NCI-H146 treated with DMSO at 0.1 percent for 48 hours (cell line): Measurements from ENCODE around the gene PGAM5.
"Not testable (repeated sequence)": the region's sequence is repeated elsewhere in the genome, so short reads cannot be mapped to it uniquely, and the experiment has no call there.

Source experiments
- DNase-seq: peaks from one replicate; lab custom pipeline; 2025; ENCODE audit not compliant: unreplicated experiment; lab: John Stamatoyannopoulos, UW

PGAM5 gene

DNA sequence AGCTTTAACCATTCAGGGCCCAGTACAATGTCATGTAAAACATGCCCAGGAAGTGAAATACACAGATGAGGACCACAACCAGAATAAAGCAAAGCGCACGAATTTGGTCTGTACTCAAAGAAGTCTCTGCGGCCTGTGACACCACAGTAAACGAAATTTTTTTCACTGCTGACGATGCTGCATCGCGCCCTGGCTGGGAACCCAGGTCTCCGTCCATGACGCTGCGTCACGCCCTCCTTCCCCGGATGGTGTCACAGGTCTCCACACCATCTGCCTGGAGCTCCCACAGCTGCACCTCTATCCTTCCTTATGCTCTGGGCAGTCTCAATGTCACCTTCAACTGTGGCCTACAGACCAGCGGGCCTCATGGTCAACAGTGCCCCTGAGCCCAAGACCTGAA lies 33.2 kb downstream of the PGAM5 start:
- no peak for DNase-seq

DNA sequence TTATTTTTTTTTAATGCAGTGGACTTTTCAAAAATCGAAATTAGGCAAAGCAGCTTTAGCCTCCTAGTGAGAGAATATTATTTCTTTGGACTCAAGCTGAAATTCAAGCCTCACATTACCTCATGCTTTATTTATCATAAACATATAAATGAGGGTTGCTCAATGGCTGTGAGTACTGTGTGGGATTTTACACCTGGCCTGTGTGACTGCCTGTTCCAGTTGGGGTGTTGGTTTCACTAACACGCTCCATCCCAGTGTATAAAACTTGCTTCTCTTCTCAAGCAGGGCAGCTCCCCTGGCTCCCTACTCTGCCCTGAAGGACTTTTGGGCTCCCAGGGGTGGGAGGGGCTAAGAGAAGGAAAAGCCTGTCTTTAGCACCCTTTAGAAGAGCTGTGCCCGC lies 36.0 kb downstream of the PGAM5 start:
- DNase-seq, result no peak

DNA sequence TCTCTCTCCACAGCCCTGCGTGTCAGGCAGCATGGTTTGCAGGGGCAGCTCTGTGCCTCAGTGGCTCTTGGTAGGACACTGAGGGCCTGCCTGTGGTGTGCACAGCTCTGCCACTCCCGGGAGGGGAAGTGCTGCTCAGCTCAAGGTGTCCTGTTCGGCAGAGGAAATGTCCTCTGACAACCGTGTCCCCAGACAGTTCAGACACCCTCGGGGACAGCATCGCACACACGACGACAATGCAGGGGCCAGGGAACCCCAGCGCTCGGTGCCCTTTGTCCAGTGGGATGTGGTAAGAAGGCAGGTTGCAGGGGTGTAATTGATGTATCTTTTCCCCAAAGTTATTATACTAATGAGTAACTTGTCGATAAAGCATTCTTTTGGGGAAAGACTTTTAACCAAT lies 36.8 kb downstream of the PGAM5 start:
- no peak for DNase-seq

DNA sequence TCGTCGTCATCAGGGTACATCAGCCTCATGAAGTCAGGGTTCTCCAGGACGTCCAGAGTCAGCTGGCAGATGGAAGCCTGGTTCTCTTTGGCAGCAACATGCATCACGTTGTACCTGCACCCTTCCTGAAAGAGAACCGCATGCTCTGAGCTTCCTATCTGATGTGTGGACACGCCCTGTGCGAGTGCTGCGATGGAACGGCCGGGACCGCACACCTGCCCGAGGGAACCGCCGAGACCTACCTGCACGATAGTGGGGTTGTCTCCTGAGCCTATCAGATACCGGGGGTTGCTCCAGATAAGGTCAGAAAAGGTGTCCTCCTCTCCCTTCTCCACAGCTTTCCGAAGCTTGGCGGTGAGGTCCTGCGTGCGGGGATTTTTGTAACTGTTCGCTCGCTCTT lies 37.3 kb downstream of the PGAM5 start:
- DNase-seq, result no peak

DNA sequence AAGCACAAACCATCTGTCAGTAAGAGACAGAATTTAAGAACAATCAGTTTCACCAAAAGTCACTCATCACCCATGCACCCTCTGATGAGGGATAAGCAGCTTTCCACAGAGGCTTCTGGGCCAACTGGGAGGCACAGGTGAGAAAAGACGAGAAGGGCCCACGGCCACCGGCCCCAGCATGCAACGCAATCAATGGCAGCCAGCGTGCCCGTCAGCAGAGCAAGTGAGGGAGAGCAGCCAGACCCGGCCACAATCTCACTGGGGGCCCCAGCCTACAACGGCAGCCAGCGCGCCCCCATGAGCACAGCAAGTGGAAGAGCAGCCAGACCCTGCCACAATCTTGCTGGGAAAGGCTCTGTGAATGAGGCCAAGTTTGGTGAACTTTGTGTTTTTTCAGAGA lies 37.7 kb downstream of the PGAM5 start:
- no peak for DNase-seq

DNA sequence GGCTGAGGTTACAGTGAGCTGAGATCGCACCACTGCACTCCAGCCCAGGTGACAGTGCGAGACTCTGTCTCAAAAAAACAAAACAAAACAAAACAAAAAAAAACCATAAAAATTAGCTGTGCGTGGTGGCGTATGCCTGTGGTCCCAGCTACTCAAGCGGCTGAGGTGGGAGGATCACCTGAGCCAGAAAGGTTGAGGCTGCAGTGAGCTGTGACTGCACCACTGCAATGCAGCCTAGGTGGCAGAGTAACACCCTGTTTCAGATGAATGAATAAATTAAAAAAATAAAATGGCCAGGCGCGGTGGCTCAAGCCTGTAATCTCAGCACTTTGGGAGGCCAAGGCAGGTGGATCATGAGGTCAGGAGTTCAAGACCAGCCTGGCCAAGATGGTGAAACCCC lies 43.0 kb downstream of the PGAM5 start:
- DNase-seq, result not testable (repeated sequence)

DNA sequence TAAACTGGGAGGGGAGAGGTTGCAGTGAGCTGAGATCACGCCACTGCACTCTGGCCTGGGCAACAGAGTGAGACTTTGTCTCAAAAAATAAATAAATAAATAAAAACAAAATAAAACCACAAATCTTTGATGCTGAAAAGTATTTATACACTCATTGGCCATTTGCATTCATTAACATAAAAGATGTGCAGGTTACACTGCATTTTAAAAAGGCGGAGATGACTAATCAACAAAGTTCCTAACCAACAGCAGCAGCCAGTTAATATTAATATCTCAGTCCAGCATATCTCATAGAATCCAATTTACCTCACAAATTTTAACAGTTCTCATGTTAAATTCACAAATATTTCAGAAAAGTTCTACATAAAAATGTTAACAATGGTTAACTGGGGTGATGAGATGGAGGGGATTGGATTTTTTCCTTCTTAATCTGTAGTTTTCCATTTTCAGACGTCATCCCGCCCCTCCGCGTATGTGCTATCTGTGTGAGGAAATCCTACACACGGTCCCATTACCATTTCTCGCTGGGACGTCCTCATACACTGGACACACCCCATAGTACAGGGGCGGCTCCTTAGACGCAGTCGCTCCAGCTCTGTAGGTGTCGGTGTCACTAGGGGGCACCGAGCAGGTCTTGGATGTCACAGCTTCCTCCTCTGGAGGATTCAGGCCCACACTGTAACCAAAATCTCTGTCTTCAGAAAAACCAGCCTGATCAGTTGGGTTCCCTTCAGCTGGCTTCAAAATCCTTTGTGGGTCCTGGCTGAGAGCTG lies 43.7 kb downstream of the PGAM5 start:
- DNase-seq, result no peak

DNA sequence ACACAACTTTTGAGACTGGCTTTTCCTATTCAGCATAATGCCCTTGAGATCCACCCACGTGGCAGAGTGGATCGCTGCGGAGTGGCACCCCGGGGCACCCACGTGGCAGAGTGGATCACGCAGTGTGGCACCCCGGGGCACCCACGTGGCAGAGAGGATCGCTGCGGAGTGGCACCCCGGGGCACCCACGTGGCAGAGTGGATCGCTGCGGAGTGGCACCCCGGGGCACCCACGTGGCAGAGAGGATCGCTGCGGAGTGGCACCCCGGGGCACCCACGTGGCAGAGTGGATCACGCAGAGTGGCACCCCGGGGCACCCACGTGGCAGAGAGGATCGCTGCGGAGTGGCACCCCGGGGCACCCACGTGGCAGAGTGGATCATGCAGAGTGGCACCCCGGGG lies 48.2 kb downstream of the PGAM5 start:
- DNase-seq, result not testable (repeated sequence)

DNA sequence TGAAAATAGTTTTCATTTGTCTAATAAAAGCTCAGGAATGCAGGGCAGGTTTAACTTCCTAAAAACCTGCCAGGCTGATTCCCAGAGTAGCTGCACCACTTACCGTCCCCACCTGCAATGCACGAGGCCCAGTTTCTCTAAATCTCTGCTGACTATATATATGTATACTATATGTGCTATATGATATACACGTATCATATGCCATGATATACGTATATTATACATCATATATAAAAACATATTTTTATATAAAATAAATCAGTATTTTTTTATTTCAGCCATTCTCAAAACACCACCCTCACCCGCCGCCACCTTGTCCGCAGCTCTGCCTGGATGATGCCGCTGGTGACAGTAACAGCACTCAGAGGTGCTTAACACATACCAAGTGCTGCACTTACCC lies 48.7 kb downstream of the PGAM5 start:
- no peak for DNase-seq

DNA sequence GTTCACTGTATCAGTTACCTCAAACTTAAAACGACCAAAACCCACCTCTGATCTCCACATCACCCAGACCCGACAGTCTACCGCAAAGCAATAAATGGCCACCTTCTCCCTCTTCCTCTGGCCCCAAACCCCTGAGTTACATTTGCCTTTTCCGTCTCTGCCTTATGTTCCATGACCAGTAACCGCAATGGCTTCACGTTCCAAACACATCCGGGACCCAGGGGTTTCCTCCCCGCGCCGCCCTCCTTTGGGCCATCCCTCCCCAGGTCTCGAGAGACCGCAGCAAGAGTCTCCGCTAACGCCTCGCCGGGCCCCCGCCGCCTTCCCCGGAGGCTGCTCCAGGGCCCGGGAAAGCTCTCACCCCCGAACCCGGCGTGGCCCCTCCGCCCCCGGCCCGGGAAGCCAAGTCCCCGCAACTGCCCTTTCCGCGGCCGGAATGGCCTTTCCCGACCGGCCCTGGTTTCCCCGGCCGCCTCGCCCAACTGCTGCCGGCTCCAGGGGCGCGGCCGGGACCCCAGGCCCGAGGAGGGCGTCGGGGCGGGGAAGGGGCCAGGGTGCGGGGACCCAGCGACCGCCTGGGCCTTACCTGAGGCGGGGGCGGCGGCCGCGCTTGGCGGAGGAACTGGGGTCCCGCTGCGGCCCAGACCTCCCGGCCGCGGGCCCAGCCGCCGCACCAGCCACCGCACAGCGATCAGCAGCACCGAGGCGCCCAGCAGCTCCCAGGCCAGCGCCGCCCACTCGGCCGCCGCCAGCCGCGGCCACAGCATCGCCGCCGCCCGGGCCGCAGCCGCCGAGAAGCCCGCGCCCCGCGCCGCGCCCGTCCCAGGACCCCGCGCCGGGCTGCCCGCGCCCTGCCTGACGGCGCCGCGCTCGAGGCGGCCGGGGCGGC lies 50.6 kb downstream of the PGAM5 start, which contains the start of gene ANKLE2:
TSS of gene ANKLE2 (minus strand) at position 801 of the 889 bp plus-strand sequence. CDS start at position 767, 34 bp downstream.
- peak; percentile 8 for DNase-seq

DNA sequence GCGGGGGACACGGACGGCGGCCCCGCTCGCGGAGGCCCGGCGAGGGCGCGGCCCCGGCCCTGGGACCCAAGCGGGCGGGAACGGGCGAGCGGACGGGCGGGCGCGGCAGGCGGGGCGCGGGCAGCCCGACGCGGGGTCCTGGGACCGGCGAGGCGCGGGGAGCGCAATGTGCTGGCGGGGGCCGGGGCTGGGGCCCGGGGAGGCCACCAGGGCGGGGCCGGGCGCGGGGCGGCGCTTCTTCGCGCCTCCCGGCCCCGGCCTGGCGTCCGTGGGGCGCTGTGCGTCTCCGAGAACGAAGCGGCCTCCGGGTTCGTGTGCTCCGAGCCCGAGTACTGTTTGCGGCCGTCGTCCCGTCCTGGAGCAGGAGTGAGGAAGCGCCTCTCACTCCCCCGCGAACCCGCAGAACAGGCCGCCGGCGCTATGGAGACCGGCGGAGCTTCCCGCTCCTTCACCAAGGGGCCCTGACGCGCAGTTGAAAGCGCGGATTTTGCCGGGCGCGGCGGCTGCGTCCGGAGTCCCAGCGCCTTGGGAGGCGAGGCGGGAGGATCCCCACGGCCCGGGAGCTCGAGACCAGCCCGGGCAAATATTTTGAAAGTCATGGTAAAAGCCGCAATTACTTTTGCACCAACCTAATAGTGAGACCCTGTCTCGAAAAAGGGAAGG lies 51.4 kb downstream of the PGAM5 start:
- DNase-seq, result peak; percentile 50

DNA sequence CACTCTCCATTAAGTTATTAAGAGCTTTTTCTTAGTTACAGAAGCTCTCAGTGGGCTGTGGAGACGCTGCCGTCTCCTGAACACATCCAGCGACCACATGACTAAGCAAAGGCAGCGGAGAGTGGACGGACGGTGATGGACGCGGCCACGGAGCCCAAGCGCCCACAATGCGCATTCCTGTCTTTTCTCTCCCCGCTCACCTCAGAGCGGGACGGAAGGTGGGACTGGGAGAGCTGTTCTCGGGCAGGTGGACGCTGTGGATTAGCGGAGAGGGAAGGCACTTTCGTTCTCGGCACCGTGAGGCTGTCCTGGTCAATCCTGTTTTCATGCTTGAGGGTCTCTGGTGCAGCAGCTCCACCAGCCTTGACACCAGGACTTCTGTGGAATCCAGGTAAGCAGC lies 53.6 kb downstream of the PGAM5 start:
- DNase-seq, result no peak

DNA sequence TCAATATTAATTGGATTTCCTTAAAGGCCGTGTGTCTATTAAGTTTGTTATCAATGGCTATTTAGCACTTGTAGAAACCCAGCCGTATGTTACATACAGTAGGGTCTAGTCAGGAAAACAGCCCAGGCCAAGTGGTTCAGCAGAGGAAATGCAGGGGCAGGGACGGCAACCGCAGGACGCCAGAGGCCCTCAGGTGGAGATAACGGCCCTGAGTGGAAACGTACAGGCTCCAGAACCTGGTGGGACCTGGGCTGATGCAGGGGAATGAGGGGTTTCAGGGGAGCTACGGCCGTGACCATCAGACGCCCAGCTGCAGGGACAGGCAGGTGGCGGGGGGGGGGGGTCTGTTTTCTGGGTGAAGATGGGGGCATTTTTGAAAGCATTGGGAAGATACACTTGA lies 54.7 kb downstream of the PGAM5 start:
- DNase-seq, result no peak

DNA sequence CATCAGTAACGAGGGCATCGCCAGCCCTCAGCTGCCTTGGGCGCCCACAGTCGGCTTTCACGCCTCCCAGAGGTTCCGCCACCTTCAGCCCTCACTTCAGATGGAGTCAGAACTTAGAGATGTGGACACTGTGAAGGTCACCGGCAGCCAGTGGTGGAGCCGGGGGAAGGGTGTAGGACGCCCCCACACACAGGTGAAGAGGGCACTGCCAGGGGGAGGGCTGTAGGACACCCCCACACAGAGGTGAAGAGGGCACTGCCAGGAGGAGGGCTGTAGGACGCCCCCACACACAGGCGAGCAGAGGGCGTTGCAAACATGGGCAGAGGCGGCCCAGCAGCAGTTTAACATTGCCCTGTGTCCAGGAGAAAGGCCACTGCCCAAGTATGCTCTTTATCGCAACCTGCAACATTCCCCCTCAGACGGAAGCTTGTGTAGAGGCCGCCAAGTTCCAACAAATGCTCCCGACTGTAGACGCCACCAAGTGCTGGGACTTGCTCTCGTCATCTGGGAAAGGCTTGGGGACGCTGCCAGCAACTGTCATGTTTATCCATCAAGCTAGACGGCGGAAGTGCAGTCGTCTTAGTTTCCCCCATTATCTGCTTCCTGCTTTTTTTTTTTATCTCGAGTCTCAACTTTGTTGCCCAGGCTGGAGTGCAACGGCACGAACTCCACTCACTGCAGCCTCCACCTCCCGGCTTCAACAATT lies 55.9 kb downstream of the PGAM5 start:
- DNase-seq, result no peak

DNA sequence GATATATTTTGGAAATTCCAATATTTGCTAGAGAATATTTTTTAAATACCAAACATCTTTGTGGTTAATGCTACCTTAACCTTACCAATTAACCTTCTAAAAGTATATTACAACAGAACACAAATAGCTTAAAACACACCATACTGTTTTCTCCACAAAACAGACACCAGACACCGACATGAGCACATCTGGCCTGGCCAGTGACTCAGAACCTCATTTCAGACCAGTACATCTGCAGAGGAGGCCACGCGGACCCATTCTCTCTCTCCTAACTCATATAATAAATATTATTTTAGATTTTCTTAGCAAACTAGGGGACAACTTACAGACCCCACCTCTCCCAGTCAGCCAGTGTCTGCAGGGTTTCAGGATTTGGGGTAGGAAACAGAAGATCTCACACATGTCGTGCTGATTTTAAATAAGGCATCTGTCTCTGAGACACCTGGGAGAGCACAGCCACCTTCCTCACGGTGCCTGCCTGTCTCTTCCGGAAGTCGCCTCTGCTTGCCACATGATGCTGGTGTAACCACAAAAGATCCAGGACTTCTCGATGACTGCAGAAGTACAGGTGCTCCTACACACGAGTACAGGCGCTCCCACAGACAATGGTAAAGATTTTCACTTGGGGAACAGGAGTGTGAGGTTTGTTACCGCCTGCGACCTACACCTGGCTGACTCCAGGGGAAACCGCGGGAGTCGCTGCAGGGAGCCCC lies 60.6 kb downstream of the PGAM5 start:
- DNase-seq, result no peak
